ENCODE results near the gene NFIA. TPM values are rescaled to one million over a fixed set of nuclear protein-coding genes. Genes with fewer than 3 reads are reported as not detected.
"Not testable (repeated sequence)": the region's sequence is repeated elsewhere in the genome, so short reads cannot be mapped to it uniquely, and the experiment has no call there.

NFIA gene
- total and polyA plus RNA-seq, 2 donors (not counting 1 experiment from before 2014, with no cell fraction given), result 0.28 to 0.54 TPM

- ChIA-PET CTCF (no interaction called here), POLR2A (no interaction called here)
- Histone ChIP-seq H3K4me3 (ENCODE audit: control extremely low read depth in 1 of 5, extremely low read depth in 1 of 5, insufficient read depth in 1 of 5, low read depth in 2 of 5, low read length in 4 of 5) (no peak overlapping the region), H3K4me1 (ENCODE audit: control insufficient read depth in 2 of 2, insufficient read depth in 2 of 2, low read length in 2 of 2) (no peaks in the 10 kb centered on the region), H3K4me2 (replicated peaks; ENCODE audit: low read depth, low read length, poor library complexity, severe bottlenecking) (no peak overlapping the region), H4K20me1 (ENCODE audit: control insufficient read depth, insufficient read depth, low read length, poor library complexity, severe bottlenecking) (no peaks in the 10 kb centered on the region), H3K9me3 (ENCODE audit: control extremely low read depth in 1 of 3, control insufficient read depth in 2 of 3, insufficient read depth in 1 of 3, low read length in 2 of 3) (no peaks in the 10 kb centered on the region), H2AFZ (ENCODE audit: insufficient read depth, low read depth, low read length, poor library complexity, severe bottlenecking) (no peak overlapping the region), H3K27me3 (replicated peaks in 1 of 4; ENCODE audit: control extremely low read depth in 1 of 4, control insufficient read depth in 3 of 4, insufficient read depth in 4 of 4, low read length in 3 of 4) (no peaks in the 10 kb centered on the region), H3K27ac (ENCODE audit: low read length in 2 of 2) (no peak overlapping the region), H3K9ac (ENCODE audit: low read length) (no peak overlapping the region), H3K79me2 (ENCODE audit: control insufficient read depth, insufficient read depth, low read length) (no peaks in the 10 kb centered on the region), H3K36me3 (replicated peaks in 1 of 2; ENCODE audit: control extremely low read depth in 1 of 2, control insufficient read depth in 1 of 2, extremely low read depth in 1 of 2, insufficient read depth in 2 of 2, low read length in 1 of 2) (no peaks in the 10 kb centered on the region)
- peaks cover 3% of the 10 kb centered on the region for H3K27me3 Mint-ChIP-seq
- no peaks in the 10 kb centered on the region for H3K9me3 Mint-ChIP-seq (ENCODE audit: insufficient read depth)
- 92% methylated on average over 3 of the region's 7 CpGs for WGBS (ENCODE audit: insufficient coverage)
- peaks cover 5% of the 10 kb centered on the region for H3K4me1 Mint-ChIP-seq
- no peak for TF ChIP-seq EZH2 (IDR thresholded peaks at IDR 0.05; ENCODE audit: borderline replicate concordance, insufficient read depth, low read depth, low read length, poor library complexity, severe bottlenecking)
- TF ChIP-seq, protein P1, sequence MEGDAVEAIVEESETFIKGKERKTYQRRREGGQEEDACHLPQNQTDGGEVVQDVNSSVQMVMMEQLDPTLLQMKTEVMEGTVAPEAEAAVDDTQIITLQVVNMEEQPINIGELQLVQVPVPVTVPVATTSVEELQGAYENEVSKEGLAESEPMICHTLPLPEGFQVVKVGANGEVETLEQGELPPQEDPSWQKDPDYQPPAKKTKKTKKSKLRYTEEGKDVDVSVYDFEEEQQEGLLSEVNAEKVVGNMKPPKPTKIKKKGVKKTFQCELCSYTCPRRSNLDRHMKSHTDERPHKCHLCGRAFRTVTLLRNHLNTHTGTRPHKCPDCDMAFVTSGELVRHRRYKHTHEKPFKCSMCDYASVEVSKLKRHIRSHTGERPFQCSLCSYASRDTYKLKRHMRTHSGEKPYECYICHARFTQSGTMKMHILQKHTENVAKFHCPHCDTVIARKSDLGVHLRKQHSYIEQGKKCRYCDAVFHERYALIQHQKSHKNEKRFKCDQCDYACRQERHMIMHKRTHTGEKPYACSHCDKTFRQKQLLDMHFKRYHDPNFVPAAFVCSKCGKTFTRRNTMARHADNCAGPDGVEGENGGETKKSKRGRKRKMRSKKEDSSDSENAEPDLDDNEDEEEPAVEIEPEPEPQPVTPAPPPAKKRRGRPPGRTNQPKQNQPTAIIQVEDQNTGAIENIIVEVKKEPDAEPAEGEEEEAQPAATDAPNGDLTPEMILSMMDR (IDR thresholded peaks at IDR 0.05), result no peak
- H3K27ac Mint-ChIP-seq, result no peak overlapping the region
- intact Hi-C loops (cut with micrococcal nuclease), result no loop called here
- DNase-seq (no peak), ATAC-seq (ENCODE audit: low read depth) (no peak)
- H3K4me3 Mint-ChIP-seq, result no peak overlapping the region
Measured at GRCh38 chr1:61277121-61277690, 194.8 kb downstream of the NFIA start.

GRCh38 chr1:61278503-61278902, 196.1 kb downstream of the NFIA start:
- ATAC-seq (ENCODE audit: low read depth); H3K79me2 ChIP-seq (ENCODE audit: control insufficient read depth, insufficient read depth, low read length); H3K4me3 ChIP-seq (ENCODE audit: control extremely low read depth in 1 of 5, extremely low read depth in 1 of 5, insufficient read depth in 1 of 5, low read depth in 2 of 5, low read length in 4 of 5); POLR2A ChIA-PET; H3K36me3 ChIP-seq (replicated peaks in 1 of 2; ENCODE audit: control extremely low read depth in 1 of 2, control insufficient read depth in 1 of 2, extremely low read depth in 1 of 2, insufficient read depth in 2 of 2, low read length in 1 of 2); H3K9ac ChIP-seq (ENCODE audit: low read length); H3K9me3 Mint-ChIP-seq (ENCODE audit: insufficient read depth); H4K20me1 ChIP-seq (ENCODE audit: control insufficient read depth, insufficient read depth, low read length, poor library complexity, severe bottlenecking); H2AFZ ChIP-seq (ENCODE audit: insufficient read depth, low read depth, low read length, poor library complexity, severe bottlenecking); H3K4me3 Mint-ChIP-seq; H3K27ac ChIP-seq (ENCODE audit: low read length in 2 of 2); DNase-seq; H3K27me3 Mint-ChIP-seq; H3K4me2 ChIP-seq (replicated peaks; ENCODE audit: low read depth, low read length, poor library complexity, severe bottlenecking); H3K27me3 ChIP-seq (replicated peaks in 1 of 4; ENCODE audit: control extremely low read depth in 1 of 4, control insufficient read depth in 3 of 4, insufficient read depth in 4 of 4, low read length in 3 of 4); intact Hi-C loops (cut with micrococcal nuclease); H3K9me3 ChIP-seq (ENCODE audit: control extremely low read depth in 1 of 3, control insufficient read depth in 2 of 3, insufficient read depth in 1 of 3, low read length in 2 of 3); H3K4me1 Mint-ChIP-seq; H3K27ac Mint-ChIP-seq; CTCF ChIA-PET; H3K4me1 ChIP-seq (ENCODE audit: control insufficient read depth in 2 of 2, insufficient read depth in 2 of 2, low read length in 2 of 2): not testable (repeated sequence)
- 95% methylated on average over 3 of the region's 8 CpGs for WGBS (ENCODE audit: insufficient coverage)

Measured in B cell (primary cell).